Measurements from ENCODE around the gene SLC12A7.

Gene SLC12A7

DNA sequence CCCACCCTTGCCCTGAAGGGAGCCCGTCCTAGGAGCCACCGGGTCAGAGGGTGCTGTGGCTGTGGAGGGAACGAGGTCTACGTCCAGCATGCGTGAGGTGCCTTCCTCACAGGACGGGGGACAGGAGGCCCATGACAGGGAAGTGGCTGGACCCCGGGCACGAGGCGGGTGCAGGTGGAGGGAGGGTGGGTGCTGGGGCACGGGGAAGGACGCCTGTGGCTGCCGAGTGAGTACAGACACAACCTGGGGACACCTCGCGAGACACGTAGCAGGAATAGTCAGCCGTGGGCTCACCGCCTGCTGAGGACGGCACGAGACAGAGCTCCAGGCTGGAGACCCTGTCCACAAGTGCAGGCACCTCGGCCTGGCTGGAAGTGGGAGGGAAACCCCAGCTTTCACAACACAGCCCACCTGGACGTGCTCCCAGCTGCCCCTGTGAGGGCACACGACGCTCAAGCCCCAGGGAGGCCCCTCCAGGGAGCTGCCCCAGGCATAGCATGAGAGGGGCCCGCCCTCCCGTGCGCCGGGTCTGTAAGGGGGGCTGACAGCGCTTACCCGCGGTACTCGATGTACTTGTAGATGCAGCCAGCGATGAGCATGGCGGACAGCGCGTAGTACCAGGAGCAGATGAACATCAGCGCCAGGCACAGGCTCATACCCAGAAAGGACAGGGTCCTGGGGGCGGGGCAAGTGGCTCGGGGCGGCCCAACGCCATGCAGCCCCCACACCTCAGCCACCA lies 36.9 kb downstream of the SLC12A7 start:
- TF ChIP-seq, protein P1, sequence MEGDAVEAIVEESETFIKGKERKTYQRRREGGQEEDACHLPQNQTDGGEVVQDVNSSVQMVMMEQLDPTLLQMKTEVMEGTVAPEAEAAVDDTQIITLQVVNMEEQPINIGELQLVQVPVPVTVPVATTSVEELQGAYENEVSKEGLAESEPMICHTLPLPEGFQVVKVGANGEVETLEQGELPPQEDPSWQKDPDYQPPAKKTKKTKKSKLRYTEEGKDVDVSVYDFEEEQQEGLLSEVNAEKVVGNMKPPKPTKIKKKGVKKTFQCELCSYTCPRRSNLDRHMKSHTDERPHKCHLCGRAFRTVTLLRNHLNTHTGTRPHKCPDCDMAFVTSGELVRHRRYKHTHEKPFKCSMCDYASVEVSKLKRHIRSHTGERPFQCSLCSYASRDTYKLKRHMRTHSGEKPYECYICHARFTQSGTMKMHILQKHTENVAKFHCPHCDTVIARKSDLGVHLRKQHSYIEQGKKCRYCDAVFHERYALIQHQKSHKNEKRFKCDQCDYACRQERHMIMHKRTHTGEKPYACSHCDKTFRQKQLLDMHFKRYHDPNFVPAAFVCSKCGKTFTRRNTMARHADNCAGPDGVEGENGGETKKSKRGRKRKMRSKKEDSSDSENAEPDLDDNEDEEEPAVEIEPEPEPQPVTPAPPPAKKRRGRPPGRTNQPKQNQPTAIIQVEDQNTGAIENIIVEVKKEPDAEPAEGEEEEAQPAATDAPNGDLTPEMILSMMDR (IDR thresholded peaks at IDR 0.05), result no peak

DNA sequence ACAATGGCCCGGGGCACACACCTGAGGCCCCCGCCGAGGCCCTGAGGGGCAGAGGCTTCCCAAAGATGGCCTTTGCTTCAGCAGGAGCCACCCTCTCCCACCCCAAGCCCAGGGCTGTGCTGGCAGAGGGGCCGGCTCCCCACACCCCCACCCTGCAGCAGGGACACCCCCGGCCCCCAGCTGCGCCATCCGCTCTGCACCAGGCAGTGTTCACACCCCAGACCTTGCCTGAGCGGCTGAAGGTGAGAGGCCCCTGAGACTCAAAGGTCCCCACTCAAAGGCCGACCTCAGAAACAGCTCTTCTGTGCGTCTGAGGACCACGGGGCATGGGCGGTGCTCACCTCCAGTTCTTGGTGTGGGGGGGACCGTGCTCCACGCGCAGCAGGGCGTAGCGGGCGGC lies 37.6 kb downstream of the SLC12A7 start:
- TF ChIP-seq, protein P1 (IDR thresholded peaks at IDR 0.05), result no peak

DNA sequence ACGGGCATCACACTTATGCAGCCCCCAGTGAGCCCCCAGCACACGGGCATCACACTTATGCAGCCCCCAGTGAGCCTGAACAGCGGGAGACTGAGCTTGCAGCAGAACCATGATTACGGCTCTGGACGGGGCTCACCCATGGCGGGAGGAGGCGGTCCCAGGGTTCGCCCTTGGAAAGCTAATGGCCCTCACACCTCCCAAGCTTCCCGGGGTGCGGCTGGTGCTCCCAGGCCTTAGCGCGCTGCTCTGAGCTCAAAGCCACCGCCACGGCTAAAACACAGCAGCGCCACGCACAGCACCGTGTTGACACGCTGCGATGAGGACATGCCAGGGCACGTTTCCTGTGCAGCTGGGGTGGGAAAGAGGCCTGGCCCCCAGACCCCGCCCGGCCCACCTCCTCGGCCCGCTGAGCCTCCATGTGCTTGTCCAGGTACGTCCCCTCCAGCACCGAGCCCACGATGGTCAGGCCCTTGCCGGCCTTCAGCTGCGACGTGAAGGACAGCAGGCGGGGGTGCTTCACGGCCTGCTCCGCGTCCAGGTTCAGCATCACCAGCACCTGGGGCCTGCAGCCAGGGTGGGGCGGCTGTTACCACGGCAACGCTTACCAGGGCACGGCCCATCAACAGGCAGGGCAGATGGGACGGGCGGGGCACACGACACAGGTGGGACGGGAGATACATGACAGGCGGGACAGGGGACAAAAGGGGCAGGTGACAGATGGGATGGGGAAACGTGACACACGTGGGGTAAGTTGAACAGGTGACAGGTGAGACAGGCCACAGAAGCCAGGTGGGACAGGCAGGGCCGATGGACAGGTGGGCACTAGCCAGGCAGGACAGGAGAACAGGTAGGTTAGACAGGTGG lies 38.4 kb downstream of the SLC12A7 start:
- TF ChIP-seq, protein P1 (IDR thresholded peaks at IDR 0.05), result no peak

DNA sequence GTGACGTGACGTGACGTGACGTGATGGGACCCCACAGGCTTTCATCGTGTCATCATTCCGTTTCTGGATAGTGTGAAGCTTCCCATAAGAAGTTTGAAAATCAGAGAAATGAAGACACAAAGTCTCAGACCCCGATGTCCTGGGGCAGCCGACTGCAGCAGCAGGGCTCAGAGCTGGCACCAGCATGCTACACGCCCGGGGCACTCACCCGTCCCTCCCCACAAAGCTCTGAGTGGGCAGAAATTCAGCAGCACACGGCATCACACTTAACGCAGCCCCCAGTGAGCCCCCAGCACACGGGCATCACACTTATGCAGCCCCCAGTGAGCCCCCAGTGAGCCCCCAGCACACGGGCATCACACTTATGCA lies 42.2 kb downstream of the SLC12A7 start:
- TF ChIP-seq, protein P1 (IDR thresholded peaks at IDR 0.05), result no peak

DNA sequence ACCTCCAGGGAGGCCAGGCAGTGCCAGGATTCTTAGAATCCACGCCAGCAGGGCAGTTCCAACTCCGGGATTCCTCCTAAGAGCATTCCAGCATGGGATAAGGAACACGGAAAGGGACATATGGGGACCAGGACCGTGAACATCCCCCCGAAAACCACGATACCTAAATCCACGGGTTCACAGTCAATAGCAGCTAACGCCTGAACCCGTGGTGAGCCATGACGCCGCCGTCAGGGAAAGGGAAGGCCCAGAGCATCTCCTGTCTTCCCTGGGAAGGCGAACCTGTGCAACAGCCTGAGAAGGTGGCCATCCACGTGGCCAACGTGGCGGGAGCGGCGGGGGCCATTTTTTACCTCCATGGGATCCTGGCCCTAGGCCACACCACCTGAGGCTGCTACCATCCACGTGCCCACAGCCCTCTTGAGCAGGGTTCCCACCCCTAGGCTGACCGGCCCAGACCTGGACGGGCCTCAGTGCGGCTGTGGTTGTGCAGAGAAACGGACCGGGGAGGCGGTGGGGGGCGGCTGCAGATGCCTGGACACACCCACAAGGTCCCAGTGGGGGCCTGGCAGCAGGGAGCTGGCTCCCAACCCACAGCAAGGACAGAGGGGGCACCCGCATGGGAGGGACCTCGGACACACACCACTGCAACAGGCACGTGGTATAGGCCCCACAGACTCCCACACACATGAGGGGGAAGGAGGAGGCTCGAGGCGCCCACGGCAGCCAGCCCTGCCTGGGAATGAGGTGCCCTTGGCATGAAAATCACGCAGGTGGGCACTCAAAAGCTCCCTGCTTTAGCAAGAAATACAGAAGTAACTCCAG lies 42.8 kb downstream of the SLC12A7 start:
- TF ChIP-seq, protein P1 (IDR thresholded peaks at IDR 0.05), result no peak

DNA sequence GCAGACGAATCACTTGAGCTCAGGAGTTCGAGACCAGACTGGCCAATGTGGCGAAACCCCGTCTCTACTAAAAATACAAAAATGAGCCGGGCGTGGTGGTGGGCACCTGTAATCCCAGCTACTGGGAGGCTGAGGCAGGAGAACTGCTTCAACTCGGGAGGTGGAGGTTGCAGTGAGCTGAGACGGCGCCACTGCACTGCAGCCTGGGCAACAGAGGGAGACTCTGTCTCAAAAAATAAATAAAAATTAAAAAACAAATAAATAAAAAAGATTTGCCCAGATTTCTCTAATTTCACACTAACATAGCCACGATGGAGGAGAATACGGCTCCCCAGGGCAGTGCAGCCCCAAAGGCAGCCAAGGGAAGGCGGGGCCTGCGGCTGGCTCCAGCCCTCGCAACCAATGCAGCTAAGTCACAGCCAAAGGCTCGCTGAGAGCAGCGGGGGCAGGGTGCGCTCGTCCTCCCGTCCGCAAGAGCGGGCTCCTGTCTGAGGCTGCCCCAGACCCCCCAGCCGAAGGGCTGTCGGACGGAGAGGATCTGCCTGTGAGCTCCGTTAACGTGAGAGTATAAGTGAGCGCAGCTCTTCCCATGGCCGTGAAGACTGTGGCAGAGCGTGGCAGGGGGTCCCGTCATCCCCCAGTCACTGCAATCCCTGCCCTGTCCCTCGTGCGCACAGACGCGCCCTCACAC lies 43.5 kb downstream of the SLC12A7 start:
- TF ChIP-seq, protein P1 (IDR thresholded peaks at IDR 0.05), result no peak
